Nephron (organoid): ENCODE measurements around the gene KDM7A.

Experiments used
- H3K27ac Mint-ChIP-seq, 3 experiments: 2 replicates each; pipeline ENCODE4 v1.8.0; 2020; ENCODE audit warnings: mixed read lengths in 3 of 3, mild to moderate bottlenecking in 2 of 3, moderate library complexity in 1 of 3
- H3K27me3 Mint-ChIP-seq: 2 replicates; pipeline ENCODE4 v1.8.0; 2021; ENCODE audit warnings: low read depth, mild to moderate bottlenecking, moderate library complexity, mixed read lengths
- H3K36me3 Mint-ChIP-seq: 2 replicates; pipeline ENCODE4 v1.8.0; 2020; ENCODE audit warnings: low read depth, mixed read lengths
- H3K4me1 Mint-ChIP-seq: 2 replicates; pipeline ENCODE4 v1.8.0; 2020; ENCODE audit warnings: mixed read lengths
- H3K4me3 Mint-ChIP-seq, 3 experiments: 2 replicates each; pipeline ENCODE4 v1.8.0; 2020; ENCODE audit warnings: mild to moderate bottlenecking in 3 of 3, mixed read lengths in 3 of 3, moderate library complexity in 2 of 3
- H3K9me3 Mint-ChIP-seq: 2 replicates; pipeline ENCODE4 v1.8.0; 2020; ENCODE audit warnings: mixed read lengths
- TF ChIP-seq, protein P1 (sequence below), 3 experiments: fragments of 200-600 bp; sonication (generic); IDR thresholded peaks; one replicate each; pipeline ENCODE4 v1.5.0; 2021; ENCODE audit warnings: antibody characterized with exemption in 3 of 3; ENCODE audit not compliant: unreplicated experiment in 3 of 3

The KDM7A gene

DNA sequence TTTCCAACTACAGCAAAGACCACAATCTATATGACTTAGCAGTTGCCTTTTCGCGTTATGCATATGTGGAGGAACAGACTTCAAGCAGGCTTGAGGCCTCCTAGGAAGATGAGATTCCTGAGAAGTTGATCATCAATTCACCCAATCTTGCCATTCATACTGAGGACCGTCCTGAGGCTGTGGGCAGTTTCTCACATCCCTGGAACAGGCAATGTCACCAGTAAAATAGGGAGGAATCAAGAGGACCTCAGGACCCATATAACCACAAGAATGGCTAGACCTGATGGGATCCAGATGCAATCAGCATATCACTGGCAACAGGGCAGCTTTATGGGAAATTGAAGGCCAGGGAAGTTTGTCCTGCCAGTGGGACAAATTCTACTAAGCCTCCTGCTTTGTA lies 17.3 kb downstream of the KDM7A start:
- TF ChIP-seq, protein P1, sequence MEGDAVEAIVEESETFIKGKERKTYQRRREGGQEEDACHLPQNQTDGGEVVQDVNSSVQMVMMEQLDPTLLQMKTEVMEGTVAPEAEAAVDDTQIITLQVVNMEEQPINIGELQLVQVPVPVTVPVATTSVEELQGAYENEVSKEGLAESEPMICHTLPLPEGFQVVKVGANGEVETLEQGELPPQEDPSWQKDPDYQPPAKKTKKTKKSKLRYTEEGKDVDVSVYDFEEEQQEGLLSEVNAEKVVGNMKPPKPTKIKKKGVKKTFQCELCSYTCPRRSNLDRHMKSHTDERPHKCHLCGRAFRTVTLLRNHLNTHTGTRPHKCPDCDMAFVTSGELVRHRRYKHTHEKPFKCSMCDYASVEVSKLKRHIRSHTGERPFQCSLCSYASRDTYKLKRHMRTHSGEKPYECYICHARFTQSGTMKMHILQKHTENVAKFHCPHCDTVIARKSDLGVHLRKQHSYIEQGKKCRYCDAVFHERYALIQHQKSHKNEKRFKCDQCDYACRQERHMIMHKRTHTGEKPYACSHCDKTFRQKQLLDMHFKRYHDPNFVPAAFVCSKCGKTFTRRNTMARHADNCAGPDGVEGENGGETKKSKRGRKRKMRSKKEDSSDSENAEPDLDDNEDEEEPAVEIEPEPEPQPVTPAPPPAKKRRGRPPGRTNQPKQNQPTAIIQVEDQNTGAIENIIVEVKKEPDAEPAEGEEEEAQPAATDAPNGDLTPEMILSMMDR (IDR thresholded peaks at IDR 0.05; ENCODE audit: unreplicated experiment in 3 of 3), result no peak
- Mint-ChIP-seq H3K4me3 (no peak overlapping the region), H3K9me3 (no peaks in the 10 kb centered on the region), H3K27ac (no peak overlapping the region), H3K36me3 (peaks cover 10% of the 10 kb centered on the region), H3K4me1 (peaks cover 13% of the 10 kb centered on the region), H3K27me3 (no peaks in the 10 kb centered on the region)

DNA sequence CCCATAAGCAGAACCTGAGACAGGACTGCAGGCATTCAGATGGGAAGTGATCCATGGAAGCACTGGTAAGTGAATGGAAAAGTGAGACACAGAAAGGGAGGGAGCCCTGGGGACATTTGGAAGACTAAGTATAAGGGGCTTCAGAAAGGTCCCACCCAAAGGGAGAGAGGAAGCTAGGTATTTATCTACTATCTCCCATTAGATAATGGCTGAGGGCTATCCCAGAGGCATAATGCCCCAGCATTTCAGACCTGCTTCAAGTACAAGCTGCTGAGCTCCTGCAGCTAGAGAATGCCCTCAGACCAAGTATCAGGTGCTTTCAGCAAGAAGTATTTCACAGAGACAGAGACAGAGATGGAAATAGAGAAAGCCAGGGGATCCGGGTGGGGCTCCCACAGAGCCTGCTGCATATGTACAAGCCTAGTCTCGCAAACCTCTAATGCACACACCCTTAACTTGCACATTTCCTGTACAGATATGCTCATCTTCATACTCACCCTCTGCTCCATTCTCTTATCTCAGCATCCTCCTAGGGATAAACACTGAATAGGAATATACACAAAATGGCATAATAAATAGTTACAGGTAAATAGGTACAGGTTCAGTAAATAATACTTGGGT lies 20.2 kb downstream of the KDM7A start:
- Mint-ChIP-seq H3K27me3 (no peaks in the 10 kb centered on the region), H3K4me1 (peaks cover 13% of the 10 kb centered on the region), H3K36me3 (peaks cover 14% of the 10 kb centered on the region), H3K9me3 (no peaks in the 10 kb centered on the region), H3K4me3 (no peak overlapping the region), H3K27ac (no peak overlapping the region)
- TF ChIP-seq, protein P1 (IDR thresholded peaks at IDR 0.05; ENCODE audit: unreplicated experiment in 3 of 3), result no peak

DNA sequence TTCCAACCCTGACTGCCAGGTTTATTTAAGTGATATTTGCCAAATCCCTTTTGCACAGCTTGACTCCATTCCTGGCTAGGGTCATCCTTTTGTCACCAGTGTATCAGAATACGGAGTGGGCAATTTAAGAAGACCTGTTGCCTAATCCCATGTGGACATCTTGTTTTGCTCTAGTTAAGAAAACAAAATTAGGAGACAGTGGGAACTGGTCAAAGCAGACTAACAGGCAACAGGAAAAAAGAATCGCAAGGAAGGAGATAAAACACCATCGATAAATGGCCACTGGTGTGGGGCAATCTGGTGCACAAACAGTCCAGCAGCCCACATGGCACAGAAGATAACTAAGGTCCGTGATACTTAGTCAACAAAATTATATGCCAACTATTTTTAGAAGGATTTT lies 21.4 kb downstream of the KDM7A start:
- TF ChIP-seq, protein P1 (IDR thresholded peaks at IDR 0.05; ENCODE audit: unreplicated experiment in 3 of 3), result no peak
- H3K27ac Mint-ChIP-seq, result no peak overlapping the region
- H3K9me3 Mint-ChIP-seq, result no peaks in the 10 kb centered on the region

DNA sequence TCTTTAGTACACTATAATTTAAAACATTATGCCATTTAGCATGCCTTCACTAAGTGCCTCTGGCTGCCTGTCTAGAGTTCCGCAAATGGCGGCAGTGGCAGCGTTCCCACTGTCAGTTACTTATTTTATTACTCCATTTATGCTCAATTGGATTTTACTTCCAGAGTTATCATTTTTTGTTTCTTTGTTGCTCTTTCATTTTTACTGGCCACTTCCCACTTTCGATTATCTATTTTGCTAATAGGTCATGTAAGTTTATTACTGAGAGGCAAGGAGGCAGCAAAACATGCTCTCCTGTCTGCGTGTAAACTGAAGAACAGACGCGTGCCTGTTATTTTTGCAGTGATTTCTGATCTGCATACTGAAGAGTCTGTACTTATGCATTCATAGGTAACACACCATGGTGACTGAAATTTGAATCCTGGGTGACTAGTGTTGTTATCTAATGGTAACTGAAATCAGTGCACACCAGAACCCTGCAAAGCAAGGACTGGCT lies 23.1 kb downstream of the KDM7A start:
- H3K36me3 Mint-ChIP-seq, result peaks cover 14% of the 10 kb centered on the region
- no peaks in the 10 kb centered on the region for H3K27me3 Mint-ChIP-seq
- H3K9me3 Mint-ChIP-seq, result no peaks in the 10 kb centered on the region
- no peak overlapping the region for H3K4me3 Mint-ChIP-seq
- TF ChIP-seq, protein P1 (IDR thresholded peaks at IDR 0.05; ENCODE audit: unreplicated experiment in 3 of 3), result no peak
- H3K27ac Mint-ChIP-seq, result no peak overlapping the region
- peaks cover 5% of the 10 kb centered on the region for H3K4me1 Mint-ChIP-seq

More for the DNA sequence above, 21.4 kb downstream of the KDM7A start:
- Mint-ChIP-seq H3K4me3 (no peak overlapping the region), H3K27me3 (no peaks in the 10 kb centered on the region), H3K4me1 (peaks cover 9% of the 10 kb centered on the region), H3K36me3 (peaks cover 14% of the 10 kb centered on the region)

DNA sequence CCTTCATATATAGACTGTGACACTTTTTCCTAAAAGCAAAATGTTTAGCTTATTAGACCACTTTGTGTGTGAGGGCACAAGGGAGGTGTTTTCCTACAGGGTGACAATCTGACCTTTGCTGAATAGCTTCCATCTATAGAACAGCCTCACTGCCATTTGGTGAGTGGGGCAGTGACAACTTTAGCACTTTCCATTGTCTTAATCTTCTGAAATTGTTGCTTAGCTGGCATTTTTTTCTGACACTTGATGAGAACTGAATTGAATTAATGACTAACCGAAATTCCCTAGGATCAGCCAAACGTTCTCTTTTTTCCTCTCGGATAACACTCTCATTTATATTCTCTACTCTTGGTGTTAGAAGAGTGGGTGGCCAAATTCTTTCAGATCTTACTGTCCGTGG lies 30.2 kb downstream of the KDM7A start:
- Mint-ChIP-seq H3K9me3 (no peaks in the 10 kb centered on the region), H3K27ac (peak overlapping the region in 2 of 3 experiments; percentile 4 to 83), H3K4me3 (no peak overlapping the region), H3K4me1 (peaks cover 8% of the 10 kb centered on the region), H3K27me3 (no peaks in the 10 kb centered on the region), H3K36me3 (peaks cover 20% of the 10 kb centered on the region)
- TF ChIP-seq, protein P1 (IDR thresholded peaks at IDR 0.05; ENCODE audit: unreplicated experiment in 3 of 3), result no peak

DNA sequence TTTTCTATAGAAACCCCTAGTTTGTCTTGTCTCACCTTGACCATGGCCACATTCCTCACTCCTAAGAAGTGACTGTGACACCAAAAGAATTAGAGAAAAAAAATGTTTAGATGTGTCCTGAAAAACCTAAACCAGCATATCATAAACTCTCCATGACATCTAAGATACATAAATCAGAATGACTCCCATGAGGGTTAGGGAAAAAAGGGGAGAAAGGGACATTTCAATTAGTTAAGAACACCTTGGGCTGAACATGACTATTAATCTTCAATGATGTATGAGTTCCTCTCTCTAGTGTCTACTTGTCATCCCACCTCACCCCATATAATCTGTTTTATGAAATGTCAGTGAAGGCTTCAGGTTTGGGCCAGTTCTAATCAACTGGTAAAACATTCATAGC lies 31.1 kb downstream of the KDM7A start:
- Mint-ChIP-seq H3K4me1 (peaks cover 8% of the 10 kb centered on the region), H3K27ac (peak overlapping the region in 1 of 3 experiments; percentile 2), H3K36me3 (peaks cover 20% of the 10 kb centered on the region), H3K4me3 (no peak overlapping the region), H3K9me3 (no peaks in the 10 kb centered on the region), H3K27me3 (no peaks in the 10 kb centered on the region)
- TF ChIP-seq, protein P1 (IDR thresholded peaks at IDR 0.05; ENCODE audit: unreplicated experiment in 3 of 3), result no peak
